Smooth muscle cell (in vitro differentiated cells): Measurements from ENCODE around the gene MDM2. TPM values are rescaled to one million over a fixed set of nuclear protein-coding genes. Genes with fewer than 3 reads are reported as not detected.
"Not testable (repeated sequence)": the region's sequence is repeated elsewhere in the genome, so short reads cannot be mapped to it uniquely, and the experiment has no call there.

Source experiments
- DNase-seq: peaks from one replicate; lab custom pipeline; 2025; ENCODE audit not compliant: unreplicated experiment; lab: John Stamatoyannopoulos, UW
- H2AFZ ChIP-seq: fragments of 200-600 bp; sonication (generic); 2 replicates; pipeline ENCODE4 v1.6.0; 2016; ENCODE audit warnings: antibody characterized with exemption, low read depth, mild to moderate bottlenecking
- H3F3A ChIP-seq: fragments of 200-600 bp; sonication (generic); 2 replicates; pipeline ENCODE4 v1.6.0; 2017; ENCODE audit warnings: antibody characterized with exemption, low read depth
- H3K27ac ChIP-seq: fragments of 200-600 bp; sonication (generic); 2 replicates; pipeline ENCODE4 v1.5.1; 2016; ENCODE audit warnings: low read depth, mild to moderate bottlenecking
- H3K27me3 ChIP-seq: fragments of 200-600 bp; sonication (generic); 2 replicates; pipeline ENCODE4 v1.6.1; 2016; ENCODE audit warnings: low read depth, mild to moderate bottlenecking
- H3K36me3 ChIP-seq: fragments of 200-600 bp; sonication (generic); 2 replicates; pipeline ENCODE4 v1.5.1; 2016; ENCODE audit warnings: low read depth
- H3K4me1 ChIP-seq: fragments of 200-600 bp; sonication (generic); 2 replicates; pipeline ENCODE4 v1.5.1; 2016; ENCODE audit warnings: low read depth
- H3K4me2 ChIP-seq: fragments of 200-600 bp; sonication (generic); 2 replicates; pipeline ENCODE4 v1.6.0; 2016; ENCODE audit warnings: mild to moderate bottlenecking
- H3K4me3 ChIP-seq: fragments of 200-600 bp; sonication (generic); 2 replicates; pipeline ENCODE4 v1.5.1; 2016; ENCODE audit warnings: mild to moderate bottlenecking
- H3K79me2 ChIP-seq: fragments of 200-600 bp; sonication (generic); 2 replicates; pipeline ENCODE4 v1.6.0; 2016; ENCODE audit warnings: low read depth, mild to moderate bottlenecking
- H3K9ac ChIP-seq: fragments of 200-600 bp; sonication (generic); 2 replicates; pipeline ENCODE4 v1.6.0; 2016; ENCODE audit warnings: low read depth
- H3K9me3 ChIP-seq: fragments of 200-600 bp; sonication (generic); replicated peaks from 2 replicates; pipeline ENCODE4 v1.5.1; 2016; ENCODE audit warnings: low read depth
- H4K20me1 ChIP-seq: fragments of 200-600 bp; sonication (generic); 2 replicates; pipeline ENCODE4 v1.6.0; 2016; ENCODE audit warnings: low read depth
- WGBS: methylation state at CpG from one replicate; pipeline ENCODE4 v1.1.7; 2016; ENCODE audit warnings: low lambda C conversion rate; 5-methylcytosine and 5-hydroxymethylcytosine counted together
- polyA plus RNA-seq: library from polyadenylated mRNA; unstranded; fragments of >200 nt; fragmentation: Nextera tagmentation; extraction: Ambion mirVana; gene quantifications from 2 replicates; pipeline ENCODE4 v1.2.1, GENCODE V29; 2016
- total RNA-seq: library from RNA; depleted of rRNA; stranded (reverse); fragments of >200 nt; gene quantifications from 2 replicates; pipeline ENCODE4 v1.2.3, GENCODE V29; 2014
- TF ChIP-seq, protein P1 (sequence below): fragments of 200-600 bp; sonication (generic); IDR thresholded peaks from 2 replicates; pipeline ENCODE4 v1.5.1; 2017; ENCODE audit warnings: borderline replicate concordance, mild to moderate bottlenecking, antibody characterized with exemption; ENCODE audit not compliant: insufficient read depth, poor library complexity, severe bottlenecking

The MDM2 gene
- total and polyA plus RNA-seq, 2 experiments from 2014 or later: 43.4 to 189 TPM

DNA sequence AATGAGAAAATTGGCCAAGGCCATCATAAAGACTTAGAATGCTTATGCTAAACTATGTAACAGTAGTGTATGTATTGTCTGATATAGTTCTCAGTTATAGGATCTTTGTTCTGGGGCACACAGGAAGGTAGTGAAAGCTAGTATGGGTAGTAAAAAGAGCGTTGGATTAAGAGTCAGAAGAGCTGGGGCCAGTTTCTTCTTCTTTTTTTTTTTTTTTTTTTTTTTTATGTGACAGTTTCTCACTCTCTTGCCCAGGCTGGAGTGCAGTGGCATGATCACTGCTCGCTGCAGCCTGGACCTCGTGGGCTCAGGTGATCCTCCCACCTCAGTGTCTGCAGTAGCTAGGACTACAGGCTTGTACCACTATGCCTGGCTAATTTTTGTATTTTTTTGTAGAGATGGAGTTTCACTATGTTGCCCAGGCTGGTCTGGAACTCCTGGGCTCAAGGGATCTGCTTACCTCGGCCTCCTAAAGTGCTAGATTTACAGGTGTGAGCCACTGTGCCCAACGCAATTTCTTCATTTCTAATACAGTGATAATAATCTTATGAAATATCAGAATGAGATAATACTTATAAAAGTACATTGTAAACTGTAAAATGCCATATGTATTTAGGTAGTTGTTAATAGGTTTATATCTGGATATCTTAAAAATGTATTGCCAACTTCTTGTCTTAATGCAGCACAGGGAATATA lies 7.4 kb downstream of the MDM2 start:
- Histone ChIP-seq H3K36me3 (peaks cover 49% of the 10 kb centered on the region), H3K4me2 (no peak overlapping the region), H3K27me3 (no peaks in the 10 kb centered on the region), H3K4me3 (no peak overlapping the region), H2AFZ (no peak overlapping the region), H3K4me1 (peaks cover 6% of the 10 kb centered on the region), H4K20me1 (peaks cover 100% of the 10 kb centered on the region), H3K79me2 (peaks cover 94% of the 10 kb centered on the region), H3K9me3 (no peaks in the 10 kb centered on the region), H3K27ac (no peak overlapping the region), H3F3A (peaks cover 2% of the 10 kb centered on the region), H3K9ac (no peak overlapping the region)
- no peak for DNase-seq
- WGBS: 96% methylated on average over 5 of the region's 5 CpGs
- TF ChIP-seq, protein P1, sequence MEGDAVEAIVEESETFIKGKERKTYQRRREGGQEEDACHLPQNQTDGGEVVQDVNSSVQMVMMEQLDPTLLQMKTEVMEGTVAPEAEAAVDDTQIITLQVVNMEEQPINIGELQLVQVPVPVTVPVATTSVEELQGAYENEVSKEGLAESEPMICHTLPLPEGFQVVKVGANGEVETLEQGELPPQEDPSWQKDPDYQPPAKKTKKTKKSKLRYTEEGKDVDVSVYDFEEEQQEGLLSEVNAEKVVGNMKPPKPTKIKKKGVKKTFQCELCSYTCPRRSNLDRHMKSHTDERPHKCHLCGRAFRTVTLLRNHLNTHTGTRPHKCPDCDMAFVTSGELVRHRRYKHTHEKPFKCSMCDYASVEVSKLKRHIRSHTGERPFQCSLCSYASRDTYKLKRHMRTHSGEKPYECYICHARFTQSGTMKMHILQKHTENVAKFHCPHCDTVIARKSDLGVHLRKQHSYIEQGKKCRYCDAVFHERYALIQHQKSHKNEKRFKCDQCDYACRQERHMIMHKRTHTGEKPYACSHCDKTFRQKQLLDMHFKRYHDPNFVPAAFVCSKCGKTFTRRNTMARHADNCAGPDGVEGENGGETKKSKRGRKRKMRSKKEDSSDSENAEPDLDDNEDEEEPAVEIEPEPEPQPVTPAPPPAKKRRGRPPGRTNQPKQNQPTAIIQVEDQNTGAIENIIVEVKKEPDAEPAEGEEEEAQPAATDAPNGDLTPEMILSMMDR: no peak

DNA sequence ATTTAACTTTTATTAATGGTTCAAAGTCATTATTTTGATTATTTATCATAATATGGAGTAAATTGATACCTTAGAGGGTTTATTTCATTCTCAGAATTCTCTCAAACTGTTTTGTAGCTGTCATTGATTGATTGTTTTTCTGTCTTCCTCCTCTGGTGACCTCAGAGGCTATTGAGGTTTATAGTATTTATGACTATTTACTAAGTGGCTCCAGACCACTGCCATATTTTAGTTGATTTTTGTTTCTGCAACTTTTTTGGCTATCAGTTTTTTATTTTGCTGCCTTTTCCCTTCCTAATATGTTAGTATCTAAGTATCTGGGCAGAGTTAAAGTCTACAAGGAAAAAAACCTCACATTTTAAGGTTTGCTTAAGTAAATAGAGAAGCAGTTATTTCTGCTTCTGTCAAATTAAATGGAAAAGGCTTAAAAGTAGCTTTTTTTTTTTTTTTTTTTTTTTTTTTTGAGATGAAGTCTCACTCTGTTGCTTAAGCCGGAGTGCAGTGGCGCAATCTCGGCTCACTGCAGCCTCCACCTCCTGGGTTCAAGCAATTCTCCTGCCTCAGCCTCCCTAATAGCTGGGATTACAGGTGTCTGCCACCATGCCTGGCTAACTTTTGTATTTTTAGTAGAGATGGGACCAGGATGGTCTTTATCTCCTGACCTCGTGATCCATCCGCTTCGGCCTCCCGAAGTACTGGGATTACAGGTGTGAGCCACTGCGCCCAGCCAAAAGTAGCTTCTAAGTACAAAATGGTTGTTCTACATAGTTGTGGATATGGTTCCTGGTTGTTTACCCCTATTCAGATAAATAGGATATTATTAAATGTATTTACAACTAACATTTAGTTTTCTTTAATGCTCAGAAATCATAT lies 8.2 kb downstream of the MDM2 start:
- Histone ChIP-seq H3K36me3 (peaks cover 49% of the 10 kb centered on the region), H2AFZ (no peak overlapping the region), H3K4me2 (no peak overlapping the region), H3K9me3 (no peaks in the 10 kb centered on the region), H3K4me3 (no peak overlapping the region), H3K27me3 (no peaks in the 10 kb centered on the region), H3F3A (peaks cover 2% of the 10 kb centered on the region), H3K9ac (no peak overlapping the region), H3K27ac (no peak overlapping the region), H4K20me1 (peaks cover 100% of the 10 kb centered on the region), H3K79me2 (peaks cover 88% of the 10 kb centered on the region), H3K4me1 (peaks cover 6% of the 10 kb centered on the region)
- WGBS: 98% methylated on average over 8 of the region's 8 CpGs
- DNase-seq: no peak
- TF ChIP-seq, protein P1: no peak

DNA sequence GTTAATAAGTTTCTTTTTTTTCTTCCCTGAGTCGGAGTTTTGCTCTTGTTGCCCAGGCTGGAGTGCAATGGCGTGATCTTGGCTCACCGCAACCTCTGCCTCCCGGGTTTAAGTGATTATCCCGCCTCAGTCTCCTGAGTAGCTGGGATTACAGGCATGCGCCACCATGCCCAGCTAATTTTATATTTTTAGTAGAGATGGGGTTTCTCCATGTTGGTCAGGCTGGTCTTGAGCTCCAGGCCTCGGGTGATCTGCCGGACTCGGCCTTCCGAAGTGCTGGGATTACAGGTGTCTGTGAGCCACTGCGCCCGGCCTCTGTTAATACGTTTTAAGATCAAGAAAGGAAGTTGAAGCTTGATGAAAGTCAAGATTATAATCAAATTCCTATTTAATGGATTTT lies 11.5 kb downstream of the MDM2 start:
- peaks cover 100% of the 10 kb centered on the region for H4K20me1 ChIP-seq

DNA sequence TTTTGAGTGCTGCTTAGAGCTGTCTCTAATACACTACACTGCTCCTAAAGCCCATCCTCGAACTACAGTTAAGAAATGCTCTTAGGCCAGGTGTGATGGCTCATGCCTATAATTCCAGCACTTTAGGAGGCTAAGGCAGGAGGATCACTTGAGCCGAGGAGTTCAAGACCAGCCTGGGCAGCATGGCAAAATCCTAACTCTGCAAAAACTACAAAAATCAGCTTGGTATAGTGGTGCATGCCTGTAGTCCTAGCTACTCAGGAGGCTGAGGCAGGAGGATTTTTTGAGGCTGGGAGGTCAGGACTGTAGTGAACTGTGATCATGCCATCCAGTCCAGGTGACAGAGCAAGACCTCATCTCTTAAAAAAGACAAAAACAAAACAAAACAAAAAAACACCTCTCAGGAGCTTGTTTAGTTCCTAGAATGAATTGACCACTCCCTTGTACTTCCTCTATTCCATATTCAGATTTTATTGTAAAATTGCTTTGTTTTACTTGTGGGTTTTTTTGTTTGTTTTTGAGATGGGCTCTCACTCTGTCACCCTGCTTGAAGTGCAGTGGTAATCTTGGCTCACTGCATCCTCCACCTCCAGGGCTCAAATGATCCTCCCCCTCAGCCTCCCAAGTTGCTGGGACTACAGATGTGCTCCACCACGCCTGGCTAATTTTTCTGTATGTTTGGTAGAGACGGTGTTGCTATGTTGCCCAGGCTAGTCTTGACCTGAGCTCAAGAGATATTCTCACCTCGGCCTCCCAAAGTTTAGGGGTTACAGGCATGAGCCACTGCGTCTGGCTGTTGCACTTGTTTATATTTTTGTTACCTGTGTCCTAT lies 13.6 kb downstream of the MDM2 start:
- 97% methylated on average over 6 of the region's 6 CpGs for WGBS
- TF ChIP-seq, protein P1: no peak
- peaks cover 99% of the 10 kb centered on the region for H4K20me1 ChIP-seq
- peaks cover 9% of the 10 kb centered on the region for H3F3A ChIP-seq
- no peak overlapping the region for H3K9ac ChIP-seq
- no peaks in the 10 kb centered on the region for H3K9me3 ChIP-seq
- H3K36me3 ChIP-seq: peaks cover 46% of the 10 kb centered on the region
- no peak overlapping the region for H3K4me3 ChIP-seq
- H3K4me1 ChIP-seq: peaks cover 4% of the 10 kb centered on the region
- H3K4me2 ChIP-seq: no peak overlapping the region
- peaks cover 47% of the 10 kb centered on the region for H3K79me2 ChIP-seq
- H3K27me3 ChIP-seq: no peaks in the 10 kb centered on the region
- no peak for DNase-seq
- H2AFZ ChIP-seq: no peak overlapping the region
- H3K27ac ChIP-seq: peak overlapping the region; percentile 25

More for the DNA sequence above, 11.5 kb downstream of the MDM2 start:
- not testable (repeated sequence) for DNase-seq, H3K4me1 ChIP-seq, H3F3A ChIP-seq, H3K9me3 ChIP-seq, H3K27me3 ChIP-seq, H3K9ac ChIP-seq, H3K27ac ChIP-seq, H2AFZ ChIP-seq, H3K4me3 ChIP-seq, H3K4me2 ChIP-seq
- H3K79me2 ChIP-seq: peaks cover 60% of the 10 kb centered on the region
- WGBS: 99% methylated on average over 13 of the region's 13 CpGs
- H3K36me3 ChIP-seq: peaks cover 43% of the 10 kb centered on the region
